Activated CD8-positive, alpha-beta memory T cell treated with anti-CD3 and anti-CD28 coated beads, Interleukin-2, amount 50 U/mL, for 24 hours (primary cell): ENCODE measurements around the gene NRP1.

Source experiments
- DNase-seq: peaks from one replicate; pipeline ENCODE4 v3.0.0-alpha.2; 2020; ENCODE audit errors: extremely low read depth

Gene NRP1

DNA sequence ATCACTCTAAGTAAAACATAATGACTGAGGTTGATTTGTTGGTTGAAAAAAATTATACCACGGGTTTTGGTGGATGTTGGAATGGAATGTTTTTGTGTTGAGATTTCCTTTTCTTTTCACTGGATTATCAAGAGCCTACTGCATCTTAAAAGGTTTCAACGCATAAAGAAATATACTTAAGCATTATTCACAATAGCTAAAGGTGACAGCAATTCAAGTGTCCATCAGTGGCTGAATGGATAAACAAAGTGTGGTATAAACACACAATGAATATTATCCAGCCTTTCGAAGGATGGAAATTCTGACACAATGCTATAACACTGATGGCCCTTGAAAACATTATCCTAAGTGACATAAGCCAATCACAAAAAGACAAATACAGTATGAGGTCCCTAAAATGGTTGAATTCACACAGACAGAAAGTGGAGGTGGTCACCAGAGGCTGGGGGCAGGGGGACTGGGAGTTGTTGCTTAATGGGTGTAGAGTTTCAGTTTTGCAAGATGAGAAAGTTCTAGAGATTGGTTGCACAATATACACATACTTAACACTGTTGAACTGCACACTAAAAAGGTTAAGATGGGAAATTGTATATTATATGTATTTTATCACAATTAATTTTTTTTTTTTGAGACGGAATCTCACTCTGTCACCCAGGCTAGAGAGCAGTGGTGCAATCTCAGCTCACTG, 122.3 kb downstream of the NRP1 start:
- DNase-seq = no peak

DNA sequence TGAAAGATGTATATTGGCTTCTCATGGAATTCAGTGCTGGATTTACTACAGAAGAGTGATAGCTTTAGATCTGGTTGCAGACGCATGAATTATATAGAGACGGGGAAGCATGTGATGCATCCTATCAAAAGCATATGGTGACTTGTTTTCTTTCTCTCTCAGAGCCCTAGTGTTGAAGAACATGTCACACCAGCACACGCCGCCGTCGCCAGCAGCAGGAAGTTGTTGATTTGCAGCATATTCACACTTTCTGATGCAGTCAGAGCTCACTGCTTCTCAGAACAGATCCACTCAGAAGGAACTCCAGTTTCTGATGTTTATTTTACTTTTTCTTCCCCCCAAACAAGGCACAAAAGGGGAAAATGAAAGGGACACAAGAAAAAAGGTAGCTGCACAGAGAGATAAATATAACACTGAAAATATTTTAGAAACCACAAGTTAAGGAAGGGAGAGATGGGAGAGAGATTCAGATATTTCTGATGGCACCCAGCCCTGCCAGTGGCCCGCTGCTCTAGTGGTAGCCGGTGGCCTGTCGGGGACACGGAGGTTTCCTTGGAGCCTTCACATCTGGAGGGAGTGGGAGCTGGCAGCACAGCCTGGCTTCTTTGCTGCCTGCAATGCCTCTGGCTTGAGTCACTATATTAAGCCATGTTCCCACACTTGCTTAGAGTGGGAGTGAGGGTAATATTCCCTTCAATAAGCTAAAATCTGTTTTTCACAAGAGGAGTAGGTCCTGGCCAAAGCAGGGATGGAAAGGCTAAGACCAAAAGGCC, 123.2 kb downstream of the NRP1 start:
- no peak for DNase-seq

DNA sequence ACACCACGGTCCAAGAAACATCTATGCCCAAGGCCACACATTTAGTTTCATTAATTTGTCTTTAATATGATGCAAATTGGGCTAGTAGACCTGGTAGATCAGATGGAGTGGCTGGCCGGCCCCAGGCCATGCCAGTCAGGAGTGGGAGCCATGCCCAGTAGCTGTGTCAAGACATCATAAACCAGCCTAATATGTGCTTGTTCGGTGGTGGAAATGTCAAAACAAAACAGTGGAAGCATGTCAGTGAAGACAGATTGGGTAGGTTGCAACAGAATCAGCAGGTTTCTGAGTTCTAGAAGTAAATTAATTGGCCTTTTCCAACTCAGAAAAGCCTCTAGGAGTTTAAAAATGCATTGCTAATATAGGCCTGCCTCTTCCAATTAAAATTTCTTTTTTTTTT, 124.7 kb downstream of the NRP1 start:
- DNase-seq = no peak

DNA sequence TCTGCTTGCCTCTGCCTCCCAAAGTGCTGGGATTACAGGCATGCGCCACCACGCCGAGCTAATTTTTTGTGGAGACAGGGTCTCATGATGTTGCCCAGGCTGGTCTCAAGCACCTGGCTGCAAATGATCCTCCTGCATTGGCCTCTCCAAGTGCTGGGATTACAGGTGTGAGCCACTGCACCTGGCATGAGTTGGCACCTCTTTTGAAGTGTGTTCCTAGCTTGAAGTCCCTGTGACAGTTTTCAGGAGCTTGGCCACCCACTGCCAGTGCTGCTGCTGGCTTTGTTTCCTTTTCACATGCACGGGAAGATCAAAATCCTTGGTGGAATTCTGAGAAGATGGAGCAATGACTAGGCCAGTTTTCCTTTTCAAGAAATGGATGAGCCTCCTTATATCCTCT, 126.3 kb downstream of the NRP1 start:
- no peak for DNase-seq

DNA sequence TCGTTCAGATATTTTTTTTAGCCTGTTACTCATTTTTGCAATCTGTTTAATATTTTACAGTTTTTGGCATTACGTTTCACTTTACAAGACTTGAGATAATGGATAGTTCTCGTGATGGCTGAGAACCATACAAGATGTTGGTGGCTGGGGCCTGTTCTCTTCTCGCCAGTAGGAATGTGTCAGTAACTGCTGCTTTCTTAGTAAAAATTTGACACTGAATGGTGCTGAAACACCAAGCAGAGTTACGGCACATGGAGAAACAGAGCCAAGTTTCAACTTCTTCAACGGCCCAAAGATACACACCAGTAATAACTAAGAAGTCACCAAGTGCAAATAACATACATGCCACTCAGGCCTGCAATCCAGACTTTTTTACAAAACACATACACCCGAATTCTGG, 130.4 kb downstream of the NRP1 start:
- no peak for DNase-seq

DNA sequence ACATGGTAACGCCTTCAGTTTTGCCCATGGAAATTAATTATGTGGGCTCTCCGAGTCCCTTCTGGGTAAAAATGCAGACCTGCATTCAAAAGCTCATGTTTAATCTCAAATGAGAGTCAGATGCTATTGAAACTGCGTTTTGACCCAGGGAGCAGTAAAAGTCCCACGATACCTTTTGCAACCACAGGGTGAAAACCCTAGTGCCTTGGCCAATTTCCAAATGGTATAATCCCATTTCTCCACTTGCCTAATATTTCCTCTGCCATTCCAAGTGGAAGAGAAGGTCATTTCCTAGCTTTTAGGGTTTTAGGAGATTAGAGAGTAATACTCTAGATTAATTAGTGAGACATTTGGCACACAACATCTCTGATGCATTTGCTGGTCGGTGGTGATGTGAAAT, 132.5 kb downstream of the NRP1 start:
- no peak for DNase-seq

DNA sequence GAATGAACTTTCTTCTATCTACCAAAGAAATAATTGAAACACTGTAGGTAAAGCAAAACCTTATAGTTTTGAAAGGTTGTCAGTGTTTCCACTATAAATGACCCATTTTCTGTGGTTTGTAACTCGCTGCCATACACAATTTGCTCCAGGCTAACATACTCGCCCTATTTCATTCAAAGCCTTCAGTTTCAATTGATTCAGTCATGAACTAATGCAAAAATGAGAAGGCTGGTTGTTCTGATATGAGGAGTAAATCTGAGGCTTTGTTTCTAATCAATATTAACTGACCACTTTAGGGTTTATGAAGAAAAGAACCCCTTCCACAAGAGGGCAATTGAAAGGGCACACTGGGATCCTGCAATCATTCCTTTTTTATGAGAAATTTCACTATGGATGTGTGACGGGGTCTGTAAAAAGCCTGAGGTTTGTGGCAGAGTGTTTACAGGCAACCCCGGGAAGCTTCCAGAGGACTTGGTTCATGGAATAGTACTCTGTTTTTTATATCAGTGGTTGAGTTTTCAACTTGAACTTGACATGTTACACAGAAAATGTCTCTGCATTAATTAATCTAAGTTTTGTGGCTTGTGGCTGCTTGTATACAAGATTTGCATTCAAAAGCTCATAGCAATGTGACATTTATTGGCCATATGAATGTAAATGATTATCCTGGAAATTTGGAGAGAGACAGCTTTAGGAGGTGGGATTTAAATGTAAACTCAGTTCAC, 133.2 kb downstream of the NRP1 start:
- DNase-seq = no peak

DNA sequence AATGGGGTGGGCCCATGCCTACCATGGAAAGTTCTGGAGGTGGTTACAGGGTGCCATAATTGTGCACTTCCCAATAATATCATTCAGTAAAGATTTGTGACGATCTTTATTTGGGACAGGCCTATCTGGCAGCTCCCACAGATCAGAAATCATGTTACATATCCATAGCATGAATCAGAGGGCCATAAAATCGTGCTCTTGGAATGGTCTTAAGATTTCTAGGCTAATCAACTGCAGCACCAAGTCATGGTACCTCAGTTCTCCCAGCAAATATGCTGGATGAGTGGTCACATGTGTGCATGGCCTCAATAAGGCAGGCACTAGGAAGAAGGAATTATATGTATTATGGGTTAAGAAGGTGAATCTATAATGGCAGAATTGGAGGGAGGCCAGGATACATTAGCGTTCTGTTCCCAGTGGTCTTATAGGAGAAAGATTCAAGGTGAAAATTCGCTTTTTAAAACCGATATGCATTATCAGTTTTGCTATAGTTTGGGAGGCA, 134.7 kb downstream of the NRP1 start:
- DNase-seq = no peak

DNA sequence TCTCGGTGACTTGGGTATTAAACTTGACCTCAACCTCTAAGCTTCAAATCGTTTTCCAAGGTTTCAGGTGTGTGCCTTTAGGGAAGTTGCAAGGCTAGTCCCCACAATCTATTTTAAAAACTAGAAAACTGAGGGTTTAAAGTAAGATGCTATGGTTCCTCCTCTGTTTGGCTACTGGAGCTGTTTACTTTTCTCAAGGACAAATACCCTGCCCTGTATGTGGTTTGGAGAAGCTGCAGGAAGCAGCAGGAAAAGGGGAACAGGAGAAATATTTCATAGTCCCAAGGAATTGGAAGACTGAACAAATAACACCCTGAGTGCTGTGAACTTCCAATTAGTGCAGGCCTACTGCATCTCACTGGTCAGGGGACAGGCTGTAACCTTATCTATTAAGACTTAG, 135.9 kb downstream of the NRP1 start:
- no peak for DNase-seq

DNA sequence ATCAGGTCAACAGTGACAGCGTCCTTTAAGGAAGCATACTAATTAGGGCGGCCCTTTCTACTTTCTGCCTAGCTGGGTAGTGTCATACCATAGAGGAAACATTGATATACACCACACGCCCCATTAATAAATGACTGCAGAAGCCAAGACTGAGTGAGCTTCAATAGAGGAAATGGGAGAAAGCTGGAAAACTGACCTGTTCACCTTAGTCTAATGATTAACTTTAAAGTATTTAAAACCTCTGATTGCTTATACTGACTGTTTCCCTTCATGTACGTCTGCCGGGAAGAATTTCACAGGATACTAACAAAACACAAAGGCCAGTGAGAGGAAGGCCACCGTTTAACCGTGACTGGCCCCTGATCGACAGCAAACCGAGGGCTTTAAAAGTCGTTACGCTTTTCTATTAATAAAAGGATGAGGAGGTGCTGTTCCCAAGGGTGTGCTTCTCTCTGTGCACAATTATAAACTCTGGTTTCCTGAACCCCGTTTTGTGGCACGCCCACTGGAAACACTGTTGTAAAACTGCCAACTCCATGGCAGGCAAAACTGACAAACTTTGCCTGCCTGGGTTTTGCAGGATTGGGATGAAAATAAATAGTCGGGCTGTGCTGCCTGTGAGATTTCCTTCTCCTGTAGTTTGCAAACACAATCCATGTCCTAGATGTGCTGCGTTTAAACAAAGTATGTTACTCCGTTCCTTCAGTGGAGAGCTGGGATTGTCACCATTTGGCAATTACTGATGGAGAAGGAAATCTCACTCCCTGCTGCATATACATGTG, 137.6 kb downstream of the NRP1 start:
- DNase-seq = no peak

DNA sequence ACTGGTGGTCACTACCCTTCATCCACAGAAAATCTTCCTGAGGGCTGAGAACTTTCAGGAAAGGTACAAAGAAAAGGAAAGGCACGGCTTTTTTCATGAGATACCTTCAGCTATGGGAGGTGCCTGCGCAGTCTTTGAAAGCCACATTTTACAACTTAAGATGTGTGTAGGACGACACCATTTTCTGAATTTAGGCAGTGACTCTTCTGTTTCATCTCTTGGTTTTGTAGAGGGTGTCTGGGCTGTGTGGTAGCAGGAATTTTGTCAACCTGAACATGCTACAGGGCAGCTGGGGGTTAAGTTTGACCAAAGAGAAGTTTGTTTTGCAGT, 138.1 kb downstream of the NRP1 start:
- no peak for DNase-seq

DNA sequence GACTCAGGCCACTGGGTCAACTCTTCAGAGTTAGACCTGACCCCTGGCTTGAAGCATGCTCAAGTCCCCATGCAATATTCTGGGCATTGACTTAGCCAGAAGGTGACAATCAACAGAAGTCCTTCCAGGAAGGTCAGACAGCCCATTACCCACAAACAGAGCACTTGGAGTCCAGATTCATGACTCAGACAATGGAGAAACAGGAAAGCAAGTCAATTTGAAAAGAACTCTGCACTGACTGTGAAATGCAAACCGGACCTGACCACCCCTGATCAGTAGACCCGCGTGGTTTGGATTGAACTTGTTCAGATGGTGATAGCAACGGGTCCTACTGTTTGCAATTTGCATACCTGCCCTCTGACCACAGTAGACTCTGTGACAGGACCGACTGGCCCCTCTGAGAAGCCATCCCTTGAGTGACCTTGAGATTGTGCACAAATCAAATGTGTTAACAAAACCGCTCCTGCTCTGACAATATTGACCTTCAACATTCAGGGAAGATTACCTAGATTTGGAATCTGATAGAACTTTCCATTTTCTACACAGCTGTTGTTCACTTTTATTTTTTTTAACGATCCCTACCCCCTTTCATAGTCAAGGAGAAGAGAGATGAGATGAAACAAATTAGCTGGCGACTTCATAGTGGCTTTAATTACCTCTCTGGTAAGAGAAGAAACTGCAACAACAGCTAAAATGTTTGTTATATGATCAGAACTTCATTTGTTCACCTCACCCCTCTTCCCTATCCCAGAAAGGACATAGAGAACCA, 138.7 kb downstream of the NRP1 start:
- no peak for DNase-seq

DNA sequence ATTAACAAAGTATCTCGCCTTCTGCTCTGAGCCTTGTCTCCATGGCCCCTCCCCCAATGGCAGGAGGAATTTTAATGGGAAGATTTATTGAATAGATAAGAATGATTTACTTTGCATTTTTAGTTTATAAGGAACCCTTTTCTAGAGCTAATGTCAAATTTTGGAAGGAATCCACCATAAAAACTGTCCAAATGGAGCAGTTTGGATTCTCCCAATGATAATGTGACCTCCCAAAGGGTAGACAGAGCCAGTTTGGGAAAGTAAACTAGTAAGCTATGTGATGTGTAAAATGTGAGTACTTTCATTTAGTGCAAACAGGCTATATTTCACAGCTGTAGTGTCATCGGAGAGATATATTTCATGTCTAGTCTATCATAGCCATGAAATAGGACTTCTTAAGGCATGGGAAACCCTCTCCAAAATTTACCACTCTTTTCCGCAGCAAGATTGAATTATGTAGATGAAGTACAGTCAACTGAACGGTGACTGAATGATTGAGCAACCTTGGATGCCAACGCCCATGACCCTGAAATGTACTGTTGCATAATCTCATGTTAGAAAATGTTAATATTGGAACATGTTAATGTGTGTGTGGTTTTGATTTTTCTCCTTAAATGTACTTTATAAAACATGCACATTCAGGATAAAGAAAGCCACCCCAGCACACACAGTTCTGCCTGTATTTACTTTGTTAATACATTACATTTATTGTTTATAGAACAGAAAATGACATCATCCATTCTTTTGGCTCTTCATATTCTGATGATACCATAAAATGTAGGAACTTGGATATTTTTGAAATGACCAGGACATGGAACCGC, 140.6 kb downstream of the NRP1 start:
- DNase-seq = no peak

DNA sequence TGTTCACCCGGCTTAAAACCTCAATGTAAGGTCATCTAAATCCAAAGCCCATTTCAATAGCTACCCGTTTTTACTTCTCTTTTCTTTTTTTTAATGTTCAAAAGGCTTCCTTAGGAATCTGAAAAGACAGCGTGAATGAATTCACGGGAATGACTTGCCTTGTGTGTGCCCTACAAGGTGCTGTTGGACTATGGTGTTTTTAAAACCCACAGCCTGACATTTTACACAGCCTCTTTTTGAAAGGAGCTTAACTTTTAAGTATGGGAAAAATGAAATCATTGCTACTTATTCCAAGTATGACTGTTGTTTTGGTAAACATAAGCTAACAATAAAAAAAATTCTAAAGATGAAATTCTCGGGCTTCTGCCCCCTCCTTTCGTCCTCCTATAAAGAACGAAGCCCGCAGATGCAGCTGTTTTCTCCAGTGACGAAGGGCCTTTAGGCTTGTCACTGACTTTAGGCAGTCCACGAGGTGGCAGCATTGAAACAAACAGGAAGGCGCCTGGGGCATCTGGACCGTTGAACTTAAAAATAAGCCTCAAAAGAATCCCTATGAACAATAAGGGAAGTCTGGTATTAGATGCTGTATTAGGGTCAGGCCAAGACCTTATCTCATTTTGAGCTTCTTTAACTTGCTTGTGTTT, 141.3 kb downstream of the NRP1 start:
- peak; percentile 61 for DNase-seq

DNA sequence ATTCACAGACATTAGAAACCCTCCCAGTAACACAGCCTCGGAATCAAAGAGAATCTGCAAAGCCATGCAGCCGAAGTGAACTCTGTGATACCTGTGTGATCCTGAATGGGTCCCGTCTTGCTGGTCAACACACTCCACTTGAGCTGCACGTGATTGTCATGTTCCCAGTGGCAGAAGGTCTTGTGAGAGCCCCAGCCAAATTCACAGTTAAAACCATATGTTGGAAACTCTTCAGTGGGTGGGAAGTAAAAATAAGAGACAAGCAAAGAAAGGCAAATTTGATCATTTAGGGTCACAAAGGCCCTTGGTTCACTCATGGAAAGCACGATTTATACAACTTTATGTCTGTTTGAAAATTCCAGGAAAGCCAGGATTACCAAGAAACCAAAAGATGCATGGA, 142.3 kb downstream of the NRP1 start:
- no peak for DNase-seq

DNA sequence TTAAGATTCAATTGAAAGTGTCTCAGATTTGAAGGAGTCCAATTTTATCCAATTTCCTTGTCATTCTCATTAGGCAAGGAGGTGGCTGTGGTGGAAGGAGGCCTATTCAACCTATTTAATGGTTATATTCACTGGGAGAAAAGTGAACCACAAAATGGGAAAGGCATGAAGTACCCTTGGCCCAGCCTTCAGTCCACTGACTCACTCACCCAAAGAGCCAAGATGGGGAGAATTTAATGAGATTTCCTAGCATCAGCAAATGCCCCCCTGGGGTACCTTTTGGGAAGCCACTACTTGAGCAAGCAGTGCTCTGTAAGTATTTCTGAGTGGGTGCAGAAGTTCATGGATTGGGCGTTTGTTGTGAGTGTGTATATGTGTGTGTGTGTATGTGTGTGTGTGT, 144.1 kb downstream of the NRP1 start:
- no peak for DNase-seq

DNA sequence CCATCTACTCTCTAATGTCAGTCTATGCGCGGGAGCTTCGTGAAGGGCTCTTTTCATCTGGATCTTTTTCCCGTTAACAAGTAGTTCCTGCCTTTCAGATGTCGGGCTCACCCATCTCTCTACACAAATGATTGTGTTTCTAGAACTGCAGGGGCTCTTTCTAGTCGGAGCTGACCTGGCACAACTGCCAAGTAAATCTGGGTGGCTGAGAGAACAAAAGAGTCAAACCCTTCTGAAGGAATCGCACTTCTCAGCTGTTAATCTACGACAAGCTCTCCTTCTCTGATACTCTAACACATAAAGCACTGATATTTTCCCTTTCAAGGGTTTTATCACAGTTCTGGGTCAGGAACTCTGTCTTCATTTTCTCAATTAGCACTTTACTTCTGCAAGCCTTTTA, 144.7 kb downstream of the NRP1 start:
- DNase-seq = no peak

DNA sequence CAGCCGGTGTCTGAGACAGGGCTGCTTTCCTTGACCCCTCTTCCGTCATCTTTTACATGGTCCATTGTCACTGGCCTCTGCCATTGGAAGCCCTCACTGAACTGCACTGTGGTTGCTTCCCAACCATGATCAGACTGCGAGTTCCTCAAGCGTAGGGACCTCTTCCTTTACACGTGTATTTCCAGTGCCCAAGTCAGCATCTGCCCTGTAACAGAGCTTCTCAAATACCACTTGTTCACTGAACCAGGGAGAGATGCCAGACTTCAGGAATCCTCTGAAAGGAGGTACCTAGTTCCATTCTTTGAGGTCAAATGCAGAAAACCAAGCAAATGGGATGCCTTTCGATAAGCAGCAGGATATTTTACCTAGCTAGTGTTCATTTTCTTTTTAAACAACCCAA, 145.1 kb downstream of the NRP1 start:
- DNase-seq = no peak

DNA sequence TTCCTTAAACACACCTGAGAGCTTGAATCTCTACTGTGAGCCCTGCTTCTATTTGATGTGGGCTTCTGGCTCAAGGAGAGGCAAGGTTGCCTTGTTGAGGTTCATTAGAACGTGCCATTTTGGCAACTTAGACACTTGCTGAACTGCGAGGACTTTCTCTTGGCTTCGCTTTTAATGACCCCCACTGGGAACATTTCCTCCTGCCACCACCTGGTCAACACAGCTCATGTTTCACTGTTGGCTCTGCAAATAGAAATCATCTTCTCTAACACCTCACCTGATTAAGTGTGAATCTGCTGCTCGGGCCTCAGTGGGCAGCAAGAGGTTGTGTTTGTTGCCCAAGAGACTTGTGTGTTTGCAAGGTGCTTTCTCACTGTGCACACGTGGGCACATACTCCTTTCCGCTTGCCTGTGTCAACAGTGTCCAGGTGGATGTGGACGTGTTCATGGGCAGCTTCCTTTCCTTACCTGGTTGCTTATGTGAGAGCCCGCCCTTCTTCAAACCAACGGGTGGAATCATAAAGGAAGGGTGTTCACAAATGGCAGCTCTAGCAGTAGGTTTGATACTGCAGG, 147.0 kb downstream of the NRP1 start:
- no peak for DNase-seq

DNA sequence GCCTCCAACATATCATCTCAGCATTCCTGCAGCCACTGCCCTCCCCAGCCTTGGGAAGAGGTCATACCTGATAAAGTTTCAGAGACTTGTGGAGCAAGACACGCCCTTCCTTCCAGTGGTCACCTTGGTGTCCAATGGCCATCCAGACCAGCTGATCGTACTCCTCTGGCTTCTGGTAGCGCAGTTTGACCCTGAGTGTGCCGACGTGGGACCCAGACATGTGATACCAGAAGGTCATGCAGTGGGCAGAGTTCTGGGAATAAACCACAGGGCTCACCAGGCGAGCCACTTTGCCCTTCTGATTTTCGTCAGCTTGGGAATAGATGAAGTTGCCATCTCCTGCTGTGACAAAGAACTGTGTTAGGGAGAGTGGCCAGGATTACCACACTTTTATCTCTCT, 148.3 kb downstream of the NRP1 start:
- DNase-seq = no peak
